ENCODE measurements around the gene MPV17L.
"Not testable (repeated sequence)": the region's sequence is repeated elsewhere in the genome, so short reads cannot be mapped to it uniquely, and the experiment has no call there.

MPV17L gene

DNA sequence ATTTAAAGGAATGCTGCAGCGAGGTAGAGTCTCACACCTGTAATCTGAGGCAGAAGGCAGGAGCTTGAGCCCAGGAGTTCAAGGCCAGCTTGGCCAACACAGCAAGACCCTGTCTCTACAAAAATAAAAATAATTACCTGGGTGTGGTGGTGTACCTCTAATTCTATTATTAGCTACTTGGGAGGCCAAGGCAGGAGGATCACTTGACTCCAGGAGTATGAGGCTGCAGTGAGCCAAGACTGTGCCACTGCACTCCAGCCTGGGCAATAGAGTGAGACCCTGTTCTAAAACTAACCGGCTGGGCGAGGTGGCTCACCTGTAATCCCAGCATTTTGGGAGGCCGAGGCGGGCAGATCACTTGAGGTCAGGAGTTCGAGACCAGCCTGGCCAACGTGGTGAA lies 57.7 kb downstream of the MPV17L start:
- not testable (repeated sequence) for DNase-seq

DNA sequence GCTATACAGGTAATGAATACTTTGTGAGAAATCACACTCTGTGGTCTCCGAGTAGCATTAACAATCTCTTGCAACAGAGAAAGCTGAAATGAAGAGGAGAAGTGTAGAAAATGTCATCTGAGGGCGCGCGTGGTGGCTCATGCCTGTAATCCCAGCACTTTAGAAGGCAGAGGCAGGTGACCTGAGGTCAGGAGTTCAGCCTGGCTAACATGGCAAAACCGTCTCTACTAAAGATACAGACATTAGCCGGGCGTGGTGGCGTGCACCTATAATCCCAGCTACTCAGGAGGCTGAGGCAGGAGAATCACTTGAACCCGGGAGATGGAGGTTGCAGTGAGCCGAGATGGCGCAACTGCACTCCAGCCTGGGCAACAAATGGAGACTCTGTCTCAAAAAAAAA lies 59.4 kb downstream of the MPV17L start:
- not testable (repeated sequence) for DNase-seq

DNA sequence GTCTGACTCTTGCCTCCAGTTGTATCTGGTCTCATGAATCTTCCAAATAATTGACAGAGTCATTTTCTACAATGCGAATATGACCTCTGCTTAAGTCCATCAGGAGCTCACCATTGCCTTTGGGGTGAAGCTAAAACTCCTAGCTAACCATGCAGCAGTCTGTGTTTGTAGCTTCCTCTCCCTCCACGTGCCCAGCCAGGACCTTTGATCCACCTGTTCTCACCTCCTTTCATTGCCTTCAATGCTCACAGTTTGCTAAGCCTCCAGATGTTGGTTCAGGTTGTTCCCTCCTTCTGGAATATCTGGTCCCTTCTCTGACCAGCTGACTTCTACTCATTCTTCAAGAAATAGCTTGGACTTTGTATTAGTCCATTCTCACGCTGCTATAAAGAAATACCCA lies 61.8 kb downstream of the MPV17L start:
- no peak for DNase-seq

DNA sequence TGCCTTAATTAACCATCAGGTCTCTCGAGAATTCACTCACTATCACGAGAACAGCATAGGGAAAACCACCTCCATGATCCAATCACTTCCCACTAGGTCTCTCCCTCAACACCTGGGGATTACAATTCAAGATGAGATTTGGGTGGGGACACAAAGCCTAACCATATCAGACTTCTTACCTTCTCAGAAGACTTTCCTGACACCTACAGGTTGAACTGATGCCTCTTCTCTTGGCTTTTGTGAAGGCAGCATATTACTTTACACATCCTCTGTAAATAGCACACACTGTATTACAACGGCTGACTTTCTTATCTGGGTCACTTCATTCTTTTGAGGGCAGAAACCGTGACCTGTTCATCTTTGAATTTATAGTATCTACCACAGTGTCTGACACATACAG lies 62.4 kb downstream of the MPV17L start:
- no peak for DNase-seq

DNA sequence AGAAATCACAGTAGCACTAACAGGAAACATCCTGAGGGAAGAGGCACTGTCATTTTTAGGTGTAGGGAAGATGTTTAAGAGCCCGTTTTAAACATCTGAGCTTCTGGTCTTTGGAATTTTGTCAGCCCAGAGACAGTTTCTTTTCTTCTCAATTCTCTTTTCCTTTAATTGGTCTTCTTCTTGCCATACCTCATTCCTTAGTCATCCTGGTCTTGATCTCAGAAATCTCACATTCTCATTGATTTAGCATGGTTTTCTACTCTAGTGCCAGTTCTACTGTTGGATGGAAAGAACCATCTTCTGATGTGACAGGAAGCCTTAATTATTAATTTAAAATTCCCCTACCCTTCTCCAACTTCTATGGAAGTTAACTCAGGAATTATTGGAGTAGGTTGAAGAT lies 64.2 kb downstream of the MPV17L start:
- DNase-seq, result peak; percentile 22

DNA sequence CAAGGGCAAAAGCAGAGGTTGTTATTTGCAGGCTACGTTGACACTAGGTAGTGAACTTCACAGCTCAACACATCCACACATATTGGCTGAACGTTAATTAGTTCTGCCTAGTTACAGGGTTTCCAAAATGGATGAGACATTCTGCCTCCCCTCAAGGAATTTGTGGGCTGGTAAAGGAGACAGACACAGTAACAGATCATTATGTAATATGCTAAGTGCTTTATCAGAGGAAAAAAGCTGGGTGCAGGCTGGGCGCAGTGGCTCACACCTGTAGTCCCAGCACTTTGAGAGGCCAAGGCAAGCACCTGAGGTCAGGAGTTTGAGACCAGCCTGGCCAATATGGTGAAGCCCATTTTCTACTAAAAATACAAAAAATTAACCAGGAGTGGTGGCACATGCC lies 65.0 kb downstream of the MPV17L start:
- DNase-seq, result no peak

DNA sequence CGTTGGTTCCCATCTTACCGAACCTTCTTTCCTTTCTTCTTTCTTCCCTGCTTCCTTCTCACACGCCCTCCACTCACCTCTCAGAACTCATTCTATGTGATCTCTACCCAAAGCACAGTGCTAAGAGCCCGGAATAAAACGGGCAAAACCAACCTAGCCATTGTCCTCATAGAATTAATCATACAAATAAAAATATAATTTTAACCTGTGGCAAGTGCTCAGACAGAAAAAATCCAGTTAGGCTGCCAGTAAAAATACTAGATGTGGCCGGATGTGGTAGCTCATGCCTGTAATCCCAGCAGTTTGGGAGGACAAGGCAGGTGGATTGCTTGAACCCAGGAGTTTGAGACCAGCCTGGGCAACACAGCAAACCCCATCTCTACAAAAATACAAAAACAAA lies 65.8 kb downstream of the MPV17L start:
- no peak for DNase-seq
